ENCODE measurements around the gene RBSN. TPM values are rescaled to one million over a fixed set of nuclear protein-coding genes. Genes with fewer than 3 reads are reported as not detected.

RBSN gene
- total and polyA plus RNA-seq, 2 donors (not counting 1 experiment from before 2014, with no cell fraction given) = 7.1 to 32.6 TPM

DNA sequence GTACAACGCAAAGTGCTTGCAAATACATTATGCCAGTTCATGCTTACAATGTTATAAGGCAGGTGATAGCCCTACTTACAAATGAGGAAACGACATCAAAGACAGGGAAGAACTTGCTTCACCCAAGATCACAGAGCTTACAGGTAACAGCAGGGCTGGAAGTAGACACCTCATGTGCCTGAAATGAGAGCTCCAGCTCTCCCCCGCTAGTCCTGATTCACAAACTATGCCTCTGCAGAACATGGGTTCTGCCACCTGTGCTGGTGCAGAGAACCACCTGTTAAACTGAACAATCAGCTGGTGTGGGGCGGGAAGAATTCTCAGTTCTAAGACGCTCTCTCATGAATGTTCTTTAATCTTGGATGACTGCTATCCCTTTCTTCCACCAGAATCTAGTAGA lies 7.4 kb downstream of the RBSN start:
- Histone ChIP-seq H3K4me3 (ENCODE audit: control extremely low read depth in 1 of 5, extremely low read depth in 1 of 5, insufficient read depth in 1 of 5, low read depth in 2 of 5, low read length in 4 of 5) (no peak overlapping the region), H3K4me2 (replicated peaks; ENCODE audit: low read depth, low read length, poor library complexity, severe bottlenecking) (no peak overlapping the region), H3K4me1 (ENCODE audit: control insufficient read depth in 2 of 2, insufficient read depth in 2 of 2, low read length in 2 of 2) (no peaks in the 10 kb centered on the region), H2AFZ (ENCODE audit: insufficient read depth, low read depth, low read length, poor library complexity, severe bottlenecking) (no peak overlapping the region), H3K9me3 (ENCODE audit: control extremely low read depth in 1 of 3, control insufficient read depth in 2 of 3, insufficient read depth in 1 of 3, low read length in 2 of 3) (no peaks in the 10 kb centered on the region), H3K36me3 (replicated peaks in 1 of 2; ENCODE audit: control extremely low read depth in 1 of 2, control insufficient read depth in 1 of 2, extremely low read depth in 1 of 2, insufficient read depth in 2 of 2, low read length in 1 of 2) (peaks cover 3 to 62% of the 10 kb centered on the region in 2 experiments), H3K79me2 (ENCODE audit: control insufficient read depth, insufficient read depth, low read length) (peaks cover 23% of the 10 kb centered on the region), H3K9ac (ENCODE audit: low read length) (no peak overlapping the region), H4K20me1 (ENCODE audit: control insufficient read depth, insufficient read depth, low read length, poor library complexity, severe bottlenecking) (peaks cover 10% of the 10 kb centered on the region), H3K27ac (ENCODE audit: low read length in 2 of 2) (no peak overlapping the region), H3K27me3 (replicated peaks in 1 of 4; ENCODE audit: control extremely low read depth in 1 of 4, control insufficient read depth in 3 of 4, insufficient read depth in 4 of 4, low read length in 3 of 4) (no peaks in the 10 kb centered on the region)
- Mint-ChIP-seq H3K27me3 (no peaks in the 10 kb centered on the region), H3K9me3 (ENCODE audit: insufficient read depth) (no peaks in the 10 kb centered on the region), H3K4me3 (no peak overlapping the region), H3K4me1 (no peaks in the 10 kb centered on the region), H3K27ac (no peak overlapping the region)
- POLR2A ChIA-PET = no interaction called here
- no peak for DNase-seq
- no peak for ATAC-seq (ENCODE audit: low read depth)
- TF ChIP-seq, protein P1, sequence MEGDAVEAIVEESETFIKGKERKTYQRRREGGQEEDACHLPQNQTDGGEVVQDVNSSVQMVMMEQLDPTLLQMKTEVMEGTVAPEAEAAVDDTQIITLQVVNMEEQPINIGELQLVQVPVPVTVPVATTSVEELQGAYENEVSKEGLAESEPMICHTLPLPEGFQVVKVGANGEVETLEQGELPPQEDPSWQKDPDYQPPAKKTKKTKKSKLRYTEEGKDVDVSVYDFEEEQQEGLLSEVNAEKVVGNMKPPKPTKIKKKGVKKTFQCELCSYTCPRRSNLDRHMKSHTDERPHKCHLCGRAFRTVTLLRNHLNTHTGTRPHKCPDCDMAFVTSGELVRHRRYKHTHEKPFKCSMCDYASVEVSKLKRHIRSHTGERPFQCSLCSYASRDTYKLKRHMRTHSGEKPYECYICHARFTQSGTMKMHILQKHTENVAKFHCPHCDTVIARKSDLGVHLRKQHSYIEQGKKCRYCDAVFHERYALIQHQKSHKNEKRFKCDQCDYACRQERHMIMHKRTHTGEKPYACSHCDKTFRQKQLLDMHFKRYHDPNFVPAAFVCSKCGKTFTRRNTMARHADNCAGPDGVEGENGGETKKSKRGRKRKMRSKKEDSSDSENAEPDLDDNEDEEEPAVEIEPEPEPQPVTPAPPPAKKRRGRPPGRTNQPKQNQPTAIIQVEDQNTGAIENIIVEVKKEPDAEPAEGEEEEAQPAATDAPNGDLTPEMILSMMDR (IDR thresholded peaks at IDR 0.05) = no peak
- TF ChIP-seq EZH2 (IDR thresholded peaks at IDR 0.05; ENCODE audit: borderline replicate concordance, insufficient read depth, low read depth, low read length, poor library complexity, severe bottlenecking) = no peak
- CTCF ChIA-PET = interaction anchor here (0.6 to 0.7 kb wide), 2 partner anchors 307 to 1238 kb away, joined by 3 read pairs; no protein-coding TSS in a partner anchor
- intact Hi-C loops (cut with micrococcal nuclease) = no loop called here
- 92% methylated on average over 2 of the region's 5 CpGs for WGBS (ENCODE audit: insufficient coverage)

DNA sequence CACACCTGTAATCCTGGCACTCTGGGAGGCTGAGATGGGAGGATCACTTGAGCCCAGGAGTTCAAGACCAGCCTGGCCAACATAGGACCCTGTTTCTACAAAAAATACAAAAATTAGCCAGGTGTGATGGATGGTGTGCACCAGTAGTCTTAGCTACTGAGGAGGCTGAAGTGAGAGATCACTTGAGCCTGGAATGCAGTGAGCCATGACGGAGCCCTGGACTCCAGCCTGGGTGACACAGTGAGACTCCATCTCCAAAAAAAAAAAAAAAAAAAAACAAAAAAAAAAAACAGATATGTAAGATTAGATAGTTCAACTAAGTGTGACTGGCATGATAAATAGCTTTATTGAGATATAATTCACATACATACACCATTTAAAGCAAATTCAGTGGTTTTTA lies 9.7 kb downstream of the RBSN start:
- H3K9me3 Mint-ChIP-seq (ENCODE audit: insufficient read depth) = no peaks in the 10 kb centered on the region
- H3K27ac Mint-ChIP-seq = no peak overlapping the region
- Histone ChIP-seq H3K27me3 (replicated peaks in 1 of 4; ENCODE audit: control extremely low read depth in 1 of 4, control insufficient read depth in 3 of 4, insufficient read depth in 4 of 4, low read length in 3 of 4) (no peaks in the 10 kb centered on the region), H3K9me3 (ENCODE audit: control extremely low read depth in 1 of 3, control insufficient read depth in 2 of 3, insufficient read depth in 1 of 3, low read length in 2 of 3) (no peaks in the 10 kb centered on the region), H3K4me3 (ENCODE audit: control extremely low read depth in 1 of 5, extremely low read depth in 1 of 5, insufficient read depth in 1 of 5, low read depth in 2 of 5, low read length in 4 of 5) (no peak overlapping the region), H4K20me1 (ENCODE audit: control insufficient read depth, insufficient read depth, low read length, poor library complexity, severe bottlenecking) (no peaks in the 10 kb centered on the region), H3K9ac (ENCODE audit: low read length) (no peak overlapping the region), H3K36me3 (replicated peaks in 1 of 2; ENCODE audit: control extremely low read depth in 1 of 2, control insufficient read depth in 1 of 2, extremely low read depth in 1 of 2, insufficient read depth in 2 of 2, low read length in 1 of 2) (peaks cover 0 to 57% of the 10 kb centered on the region in 2 experiments), H3K27ac (ENCODE audit: low read length in 2 of 2) (no peak overlapping the region), H3K4me2 (replicated peaks; ENCODE audit: low read depth, low read length, poor library complexity, severe bottlenecking) (no peak overlapping the region), H2AFZ (ENCODE audit: insufficient read depth, low read depth, low read length, poor library complexity, severe bottlenecking) (no peak overlapping the region), H3K4me1 (ENCODE audit: control insufficient read depth in 2 of 2, insufficient read depth in 2 of 2, low read length in 2 of 2) (no peaks in the 10 kb centered on the region), H3K79me2 (ENCODE audit: control insufficient read depth, insufficient read depth, low read length) (peaks cover 6% of the 10 kb centered on the region)
- no peaks in the 10 kb centered on the region for H3K4me1 Mint-ChIP-seq
- no peak for DNase-seq
- WGBS (ENCODE audit: insufficient coverage) = no CpG with 5 or more reads among the region's 1 CpG
- intact Hi-C loops (cut with micrococcal nuclease) = no loop called here
- ChIA-PET CTCF (interaction anchor here (1.2 kb wide), 1 partner anchor 20 kb away, joined by 5 read pairs; no protein-coding TSS in a partner anchor), POLR2A (interaction anchor here (0.7 kb wide), 1 partner anchor 24 kb away, joined by 3 read pairs; the partner anchor contains the start of gene MRPS25)
- H3K4me3 Mint-ChIP-seq = no peak overlapping the region
- no peak for ATAC-seq (ENCODE audit: low read depth)
- no peak for TF ChIP-seq EZH2 (IDR thresholded peaks at IDR 0.05; ENCODE audit: borderline replicate concordance, insufficient read depth, low read depth, low read length, poor library complexity, severe bottlenecking)
- TF ChIP-seq, protein P1 (IDR thresholded peaks at IDR 0.05) = no peak
- no peaks in the 10 kb centered on the region for H3K27me3 Mint-ChIP-seq

Measured in B cell (primary cell).